ENCODE data around the gene CD2AP.

- no peak for TF ChIP-seq CTCF (IDR thresholded peaks at IDR 0.05)
- TF ChIP-seq EZH2 (IDR thresholded peaks at IDR 0.05; ENCODE audit: borderline replicate concordance, insufficient read depth, low read depth, low read length, poor library complexity, severe bottlenecking), result no peak
These were observed 32.3 kb downstream of the CD2AP start for GRCh38 chr6:47509937-47510336.

All from B cell (primary cell).